ENCODE data around the gene FGFR3. TPM values are rescaled to one million over a fixed set of nuclear protein-coding genes. Genes with fewer than 3 reads are reported as not detected.

The FGFR3 gene
- polyA plus RNA-seq, 1 experiment, result 0.06 TPM

- ChIA-PET POLR2A (no interaction called here), CTCF (interaction anchor here (0.5 to 3.8 kb wide), 21 partner anchors 8 to 195 kb away, joined by 3 to 33 read pairs (median 4); no protein-coding TSS in a partner anchor)
- H3K27ac ChIP-seq (ENCODE audit: low read depth, low read length), result no peak overlapping the region
- peak; percentile 81 for TF ChIP-seq CTCF (IDR thresholded peaks at IDR 0.05; ENCODE audit: low read depth, low read length)
- peak; percentile 24 for DNase-seq (ENCODE audit: low read depth, low spot score)
- no peaks in the 10 kb centered on the region for H3K27me3 ChIP-seq (ENCODE audit: control insufficient read depth, insufficient read depth, low read length)
- H3K4me3 ChIP-seq (ENCODE audit: low read depth, low read length), result no peak overlapping the region
- no peaks in the 10 kb centered on the region; the same call in 1 of the 2 replicates for H3K9me3 ChIP-seq (ENCODE audit: control insufficient read depth, insufficient read depth, low read length)
These were observed 16.8 kb downstream of the FGFR3 start for GRCh38 chr4:1809754-1810502.

- POLR2A ChIA-PET, result no interaction called here
- H3K4me3 ChIP-seq (ENCODE audit: low read depth, low read length), result no peak overlapping the region
- DNase-seq (ENCODE audit: low read depth, low spot score), result no peak
- H3K9me3 ChIP-seq (ENCODE audit: control insufficient read depth, insufficient read depth, low read length), result no peaks in the 10 kb centered on the region; the same call in 1 of the 2 replicates
- H3K27me3 ChIP-seq (ENCODE audit: control insufficient read depth, insufficient read depth, low read length), result no peaks in the 10 kb centered on the region
- no peak overlapping the region for H3K27ac ChIP-seq (ENCODE audit: low read depth, low read length)
- CTCF ChIA-PET, result interaction anchor here (0.5 to 3.8 kb wide), 11 partner anchors 8 to 194 kb away, joined by 4 to 33 read pairs (median 6); no protein-coding TSS in a partner anchor
- no peak for TF ChIP-seq CTCF (IDR thresholded peaks at IDR 0.05; ENCODE audit: low read depth, low read length)
These were observed 17.7 kb downstream of the FGFR3 start for GRCh38 chr4:1810765-1811164.

GRCh38 chr4:1812720-1813119 lies 19.6 kb downstream of the FGFR3 start:
- H3K4me3 ChIP-seq (ENCODE audit: low read depth, low read length), result no peak overlapping the region
- ChIA-PET CTCF (interaction anchor here (0.7 to 1.7 kb wide), 6 partner anchors 34 to 98 kb away, joined by 3 to 5 read pairs (median 4); no protein-coding TSS in a partner anchor), POLR2A (interaction anchor here (1.1 kb wide), 1 partner anchor 11 kb away, joined by 3 read pairs; no protein-coding TSS in a partner anchor)
- H3K27ac ChIP-seq (ENCODE audit: low read depth, low read length), result no peak overlapping the region
- no peak for TF ChIP-seq CTCF (IDR thresholded peaks at IDR 0.05; ENCODE audit: low read depth, low read length)
- no peaks in the 10 kb centered on the region; the same call in 1 of the 2 replicates for H3K9me3 ChIP-seq (ENCODE audit: control insufficient read depth, insufficient read depth, low read length)
- no peak for DNase-seq (ENCODE audit: low read depth, low spot score)
- no peaks in the 10 kb centered on the region for H3K27me3 ChIP-seq (ENCODE audit: control insufficient read depth, insufficient read depth, low read length)

GRCh38 chr4:1813231-1813630 lies 20.1 kb downstream of the FGFR3 start:
- CTCF ChIA-PET, result interaction anchor here (0.7 to 1.7 kb wide), 4 partner anchors 65 to 98 kb away, joined by 3 to 5 read pairs (median 4); no protein-coding TSS in a partner anchor
- POLR2A ChIA-PET, result no interaction called here

More at GRCh38 chr4:1813231-1813630, 20.1 kb downstream of the FGFR3 start:
- TF ChIP-seq CTCF (IDR thresholded peaks at IDR 0.05; ENCODE audit: low read depth, low read length), result no peak
- H3K27ac ChIP-seq (ENCODE audit: low read depth, low read length), result no peak overlapping the region
- no peaks in the 10 kb centered on the region for H3K27me3 ChIP-seq (ENCODE audit: control insufficient read depth, insufficient read depth, low read length)
- no peak for DNase-seq (ENCODE audit: low read depth, low spot score)
- H3K4me3 ChIP-seq (ENCODE audit: low read depth, low read length), result no peak overlapping the region
- no peaks in the 10 kb centered on the region; the same call in 1 of the 2 replicates for H3K9me3 ChIP-seq (ENCODE audit: control insufficient read depth, insufficient read depth, low read length)

Data from AG04450 (cell line).